Natural killer cell (primary cell): ENCODE results near the gene DNAJB1. TPM values are rescaled to one million over a fixed set of nuclear protein-coding genes. Genes with fewer than 3 reads are reported as not detected.

Experiments used
- ATAC-seq, 3 donors: fragments of 150-1000 bp in 2 of 3; fragments of 200-7000 bp in 1 of 3; cut with Tn5 transposase; 1 replicate in 1 of 3; 2 replicates in 2 of 3; pipeline ENCODE4 v1.10.0; 2021; ENCODE audit warnings: mild to moderate bottlenecking in 2 of 3, moderate library complexity in 2 of 3
- DNase-seq, 2 donors: peaks; one replicate each; pipeline versions ENCODE4 v3.0.0 to v3.0.0-alpha.2; 2013 to 2021; ENCODE audit warnings: mixed read lengths in 1 of 2
- H3K27ac ChIP-seq: one replicate; pipeline ENCODE4 v1.5.1; 2013; ENCODE audit warnings: mild to moderate bottlenecking, low read length
- H3K27me3 ChIP-seq: one replicate; pipeline ENCODE4 v1.6.1; 2013; ENCODE audit warnings: low read length; ENCODE audit not compliant: control insufficient read depth, insufficient read depth
- H3K36me3 ChIP-seq: one replicate; pipeline ENCODE4 v1.6.1; 2013; ENCODE audit warnings: low read length; ENCODE audit not compliant: control insufficient read depth, insufficient read depth
- H3K4me1 ChIP-seq: one replicate; pipeline ENCODE4 v1.6.1; 2013; ENCODE audit warnings: low read length; ENCODE audit not compliant: control insufficient read depth, insufficient read depth
- H3K4me3 ChIP-seq: one replicate; pipeline ENCODE4 v1.5.1; 2013; ENCODE audit warnings: low read length
- H3K9me3 ChIP-seq: one replicate; pipeline ENCODE4 v1.6.1; 2013; ENCODE audit warnings: low read length; ENCODE audit not compliant: control insufficient read depth, insufficient read depth
- H3K27ac Mint-ChIP-seq, 2 donors: one replicate each; pipeline ENCODE4 v1.8.0; 2022; ENCODE audit warnings: mild to moderate bottlenecking in 2 of 2, mixed read lengths in 2 of 2, moderate library complexity in 1 of 2
- H3K27me3 Mint-ChIP-seq, 2 donors: one replicate each; pipeline ENCODE4 v1.8.0; 2022; ENCODE audit warnings: low read depth in 2 of 2, mixed read lengths in 2 of 2
- H3K36me3 Mint-ChIP-seq: one replicate; pipeline ENCODE4 v1.8.0; 2022; ENCODE audit warnings: mixed read lengths
- H3K4me1 Mint-ChIP-seq, 2 donors: one replicate each; pipeline ENCODE4 v1.8.0; 2022; ENCODE audit warnings: mixed read lengths in 2 of 2
- H3K4me3 Mint-ChIP-seq: one replicate; pipeline ENCODE4 v1.8.0; 2022; ENCODE audit warnings: mild to moderate bottlenecking, moderate library complexity, mixed read lengths
- H3K9me3 Mint-ChIP-seq, 2 donors: one replicate each; pipeline ENCODE4 v1.8.0; 2022; ENCODE audit warnings: mixed read lengths in 2 of 2
- CTCF ChIP-seq: fragments of 200-600 bp; IDR thresholded peaks from one replicate; pipeline ENCODE4 v1.8.0; 2022; ENCODE audit warnings: antibody characterized with exemption
- WGBS: methylation state at CpG from one replicate; pipeline ENCODE4 v1.1.7; 2013; ENCODE audit warnings: missing lambda C conversion rate; ENCODE audit not compliant: insufficient coverage; 5-methylcytosine and 5-hydroxymethylcytosine counted together
- intact Hi-C: fragments of 100-400 bp; cut with micrococcal nuclease; formaldehyde crosslinking; loops from one replicate; pipeline ENCODE4 v1.14.2; 2022
- total RNA-seq, 4 donors: library from RNA; stranded (reverse); fragments of 120-200 nt in 1 of 4; gene quantifications; one replicate each; pipeline versions ENCODE4 v1.2.3 to v1.2.4, GENCODE V29; 2013 to 2022

The DNAJB1 gene
- 100 to 1,000 TPM; 148 to 238 (median 192) TPM for total RNA-seq
- total RNA-seq (2013): 97.5 TPM

- Histone ChIP-seq H3K27me3 (no peaks in the 10 kb centered on the region), H3K36me3 (peaks cover 33% of the 10 kb centered on the region), H3K4me3 (peak within 1 kb of the TSS; percentile 99), H3K4me1 (peaks cover 62% of the 10 kb centered on the region), H3K27ac (peak within 1 kb of the TSS; percentile 99), H3K9me3 (no peaks in the 10 kb centered on the region)
- Mint-ChIP-seq H3K36me3 (peaks cover 8% of the 10 kb centered on the region), H3K4me1 (peaks cover 41 to 61% of the 10 kb centered on the region in 2 donors), H3K4me3 (peak within 1 kb of the TSS; percentile 95), H3K27me3 (no peaks in the 10 kb centered on the region), H3K27ac (peak within 1 kb of the TSS; percentile 91 to 96), H3K9me3 (no peaks in the 10 kb centered on the region)
- peak; percentile 71 to 76 for DNase-seq
- under 1% methylated on average over 81 of the region's 82 CpGs for WGBS
- intact Hi-C loops: loop anchor here (1.0 to 5.0 kb wide), 2 partner anchors 11 to 101 kb away; partner anchors contain the start of genes DDX39A and TECR
- ATAC-seq: peak; percentile 40 to 72 (median 58)
- TF ChIP-seq CTCF: no peak
These were observed at the start of gene DNAJB1 for GRCh38 chr19:14517840-14518505. DNAJB1 (minus strand) TSS chr19:14518397; CDS start chr19:14518349, 48 bp downstream.

- no peak overlapping the region for H3K4me3 ChIP-seq
- DNase-seq (no peak), ATAC-seq (no peak)
- Mint-ChIP-seq H3K36me3 (no peaks in the 10 kb centered on the region), H3K4me1 (peaks cover 37 to 77% of the 10 kb centered on the region in 2 donors), H3K27ac (peak overlapping the region; percentile 84 to 94), H3K4me3 (peak overlapping the region; percentile 84), H3K27me3 (no peaks in the 10 kb centered on the region), H3K9me3 (no peaks in the 10 kb centered on the region)
- intact Hi-C loops: no loop called here
- TF ChIP-seq CTCF: no peak
- H3K36me3 ChIP-seq: peaks cover 28% of the 10 kb centered on the region
- H3K27ac ChIP-seq: peak overlapping the region; percentile 69
- H3K4me1 ChIP-seq: peaks cover 84% of the 10 kb centered on the region
- no peaks in the 10 kb centered on the region for H3K27me3 ChIP-seq
- no peaks in the 10 kb centered on the region for H3K9me3 ChIP-seq
- 89% methylated on average over 11 of the region's 11 CpGs for WGBS
These were observed 48.9 kb upstream of the DNAJB1 start for GRCh38 chr19:14567079-14567478.

- TF ChIP-seq CTCF: no peak
- Histone ChIP-seq H3K4me1 (peaks cover 87% of the 10 kb centered on the region), H3K9me3 (no peaks in the 10 kb centered on the region), H3K4me3 (no peak overlapping the region), H3K27ac (peak overlapping the region; percentile 69), H3K36me3 (peaks cover 28% of the 10 kb centered on the region), H3K27me3 (no peaks in the 10 kb centered on the region)
- Mint-ChIP-seq H3K27ac (peak overlapping the region; percentile 84 to 94), H3K4me1 (peaks cover 38 to 78% of the 10 kb centered on the region in 2 donors), H3K36me3 (no peaks in the 10 kb centered on the region), H3K27me3 (no peaks in the 10 kb centered on the region), H3K9me3 (no peaks in the 10 kb centered on the region), H3K4me3 (peak overlapping the region; percentile 84)
- WGBS: 35% methylated on average over 18 of the region's 18 CpGs
- peak in 2 of 3 donors; percentile 5 to 7 for ATAC-seq
- intact Hi-C loops: no loop called here
- peak in 1 of 2 donors; percentile 37 for DNase-seq
These were observed 48.5 kb upstream of the DNAJB1 start for GRCh38 chr19:14566712-14567077.
